Measurements from ENCODE around the gene ZNF688.

GRCh38 chr16:30609002-30609925 is 37.8 kb upstream of the ZNF688 start:
- TF ChIP-seq CTCF (IDR thresholded peaks at IDR 0.05): no peak
- TF ChIP-seq POLR2A (IDR thresholded peaks at IDR 0.05): no peak
